Activated naive CD8-positive, alpha-beta T cell treated with anti-CD3 and anti-CD28 coated beads, Interleukin-2, amount 50 U/mL, for 24 hours (primary cell): ENCODE data around the gene KDELR3.

Experiments used
- ATAC-seq: fragments of 150-1000 bp; cut with Tn5 transposase; one replicate; pipeline ENCODE4 v1.10.0; 2021
- DNase-seq: peaks from one replicate; pipeline ENCODE4 v3.0.0; 2021
- H3K27ac Mint-ChIP-seq: one replicate; pipeline ENCODE4 v1.8.0; 2021; ENCODE audit warnings: mild to moderate bottlenecking, mixed read lengths
- H3K27me3 Mint-ChIP-seq: one replicate; pipeline ENCODE4 v1.8.0; 2021; ENCODE audit warnings: mixed read lengths
- H3K36me3 Mint-ChIP-seq: one replicate; pipeline ENCODE4 v1.8.0; 2021; ENCODE audit warnings: low read depth, mixed read lengths
- H3K4me1 Mint-ChIP-seq: one replicate; pipeline ENCODE4 v1.8.0; 2021; ENCODE audit warnings: mixed read lengths
- H3K4me3 Mint-ChIP-seq: one replicate; pipeline ENCODE4 v1.8.0; 2021; ENCODE audit warnings: mild to moderate bottlenecking, moderate library complexity, mixed read lengths
- H3K9me3 Mint-ChIP-seq: one replicate; pipeline ENCODE4 v1.8.0; 2021; ENCODE audit warnings: mixed read lengths

Gene KDELR3

DNA sequence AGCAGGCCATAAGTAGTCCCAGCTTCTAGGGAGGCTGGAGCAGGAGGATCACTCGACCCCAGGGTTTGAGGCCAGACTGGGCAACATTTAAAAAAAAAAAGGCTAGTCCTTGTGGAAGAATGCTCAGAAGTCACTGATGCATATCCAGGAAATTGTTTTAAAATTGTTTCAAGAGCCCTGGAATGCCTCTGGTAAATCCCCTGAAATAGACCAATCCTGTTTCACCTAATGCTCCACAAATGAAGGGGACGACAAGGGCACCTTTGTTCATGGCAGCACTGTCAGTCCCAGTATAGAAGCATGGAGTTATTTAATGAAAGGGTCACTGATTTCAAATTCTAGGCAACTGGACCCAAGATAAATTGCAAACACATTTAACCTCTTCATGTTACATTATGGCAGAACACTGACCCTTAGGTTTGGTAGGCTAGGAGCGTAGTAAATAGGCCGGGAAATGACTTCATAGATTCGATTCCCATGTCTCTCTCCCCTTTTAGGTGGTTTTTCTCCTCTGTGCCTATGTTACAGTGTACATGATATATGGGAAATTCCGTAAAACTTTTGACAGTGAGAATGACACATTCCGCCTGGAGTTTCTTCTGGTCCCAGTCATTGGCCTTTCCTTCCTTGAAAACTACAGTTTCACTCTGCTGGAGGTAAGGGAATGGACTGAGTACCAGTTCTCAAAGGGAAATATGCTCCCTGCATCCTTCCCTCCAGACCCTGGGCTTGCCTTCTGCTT is 11.4 kb downstream of the KDELR3 start:
- Mint-ChIP-seq H3K4me1 (peaks cover 9% of the 10 kb centered on the region), H3K36me3 (peaks cover 34% of the 10 kb centered on the region), H3K4me3 (no peak overlapping the region), H3K27ac (no peak overlapping the region), H3K27me3 (no peaks in the 10 kb centered on the region), H3K9me3 (no peaks in the 10 kb centered on the region)
- no peak for ATAC-seq
- DNase-seq: no peak

DNA sequence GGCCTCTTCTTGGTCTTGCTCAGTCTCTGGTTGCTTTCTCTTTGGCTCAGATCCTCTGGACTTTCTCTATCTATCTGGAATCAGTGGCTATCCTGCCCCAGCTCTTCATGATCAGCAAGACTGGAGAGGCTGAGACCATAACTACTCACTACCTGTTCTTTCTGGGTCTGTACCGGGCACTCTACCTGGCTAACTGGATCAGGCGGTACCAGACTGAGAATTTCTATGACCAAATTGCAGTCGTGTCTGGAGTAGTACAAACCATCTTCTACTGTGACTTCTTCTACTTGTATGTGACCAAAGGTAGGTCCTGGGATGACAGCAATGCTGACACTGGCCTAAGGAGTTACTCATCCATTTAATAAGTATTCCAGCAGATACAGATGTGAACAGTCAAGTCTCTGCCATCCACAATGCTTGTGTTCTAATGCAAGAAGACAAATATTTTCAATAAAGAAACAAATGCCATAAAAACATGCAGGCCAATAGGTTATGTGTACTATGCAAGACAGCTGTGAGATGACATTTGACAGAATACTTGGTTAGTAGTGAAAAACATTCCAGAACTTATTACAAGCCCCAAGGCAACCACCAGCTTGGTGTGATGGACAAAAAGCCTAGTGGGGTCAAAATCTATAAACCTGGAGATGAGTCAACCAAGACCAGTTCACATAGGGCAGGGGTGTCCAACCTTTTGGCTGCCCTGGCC is 13.4 kb downstream of the KDELR3 start:
- ATAC-seq (no peak), DNase-seq (no peak)
- no peaks in the 10 kb centered on the region for H3K9me3 Mint-ChIP-seq
- no peak overlapping the region for H3K4me3 Mint-ChIP-seq
- H3K27ac Mint-ChIP-seq: peak overlapping the region; percentile 72
- H3K36me3 Mint-ChIP-seq: peaks cover 50% of the 10 kb centered on the region
- no peaks in the 10 kb centered on the region for H3K27me3 Mint-ChIP-seq
- H3K4me1 Mint-ChIP-seq: peaks cover 17% of the 10 kb centered on the region

DNA sequence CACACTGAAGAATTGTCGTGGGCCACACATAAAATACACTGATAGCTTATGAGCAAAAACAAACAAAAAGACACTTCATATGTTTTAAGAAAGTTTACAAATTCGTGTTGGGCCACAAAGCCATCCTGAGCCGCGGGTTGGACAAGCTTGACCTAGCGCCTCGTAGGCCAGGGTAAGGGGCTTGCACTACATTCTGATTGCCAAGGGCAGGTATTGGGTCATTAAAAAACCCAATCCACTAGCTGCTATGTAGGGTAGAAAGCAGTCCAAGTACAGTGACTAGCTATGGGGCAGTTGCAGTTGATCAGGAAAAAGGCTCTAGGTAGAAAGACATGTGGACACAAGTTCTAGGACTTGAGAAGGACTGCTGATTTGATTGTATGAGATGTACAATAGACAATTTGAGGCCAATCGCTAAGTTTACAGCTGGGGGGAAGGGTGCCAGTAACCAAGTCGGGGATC is 14.0 kb downstream of the KDELR3 start:
- peaks cover 22% of the 10 kb centered on the region for H3K4me1 Mint-ChIP-seq
- ATAC-seq (no peak), DNase-seq (no peak)
- H3K36me3 Mint-ChIP-seq: peaks cover 56% of the 10 kb centered on the region
- H3K27me3 Mint-ChIP-seq: no peaks in the 10 kb centered on the region
- peak overlapping the region; percentile 51 for H3K27ac Mint-ChIP-seq
- H3K9me3 Mint-ChIP-seq: no peaks in the 10 kb centered on the region
- no peak overlapping the region for H3K4me3 Mint-ChIP-seq

DNA sequence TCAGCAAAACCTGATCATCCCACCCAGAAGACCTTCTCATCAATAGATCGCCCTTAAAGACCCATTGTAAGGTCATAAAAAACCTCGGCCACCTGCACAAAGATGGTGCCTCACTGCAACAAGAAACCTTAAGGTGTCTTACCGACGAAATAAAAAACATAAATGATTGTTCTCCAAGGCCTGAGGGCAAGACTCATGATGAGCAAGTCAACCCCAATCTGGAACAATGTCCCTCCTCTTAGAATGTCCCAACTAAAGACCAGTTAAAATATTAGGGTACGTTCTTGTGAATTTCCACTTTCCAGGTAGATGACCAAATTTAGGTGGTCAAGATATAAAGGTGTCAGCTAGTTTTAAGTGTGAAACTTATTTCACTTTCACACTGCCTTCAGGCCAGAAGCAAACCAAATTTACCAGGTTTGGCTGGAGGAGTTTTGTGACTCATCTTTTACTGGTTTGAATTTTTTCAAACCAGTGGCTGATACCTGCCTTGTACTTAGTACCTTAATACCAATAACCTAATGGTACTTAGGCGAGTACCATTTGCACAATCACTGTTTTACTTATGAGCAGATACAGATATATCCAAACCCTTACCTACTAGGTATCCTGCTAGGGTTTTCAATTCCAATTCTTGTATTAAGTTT is 14.9 kb downstream of the KDELR3 start:
- Mint-ChIP-seq H3K27ac (no peak overlapping the region), H3K36me3 (peaks cover 63% of the 10 kb centered on the region), H3K27me3 (no peaks in the 10 kb centered on the region), H3K4me3 (no peak overlapping the region), H3K9me3 (no peaks in the 10 kb centered on the region), H3K4me1 (peaks cover 26% of the 10 kb centered on the region)
- ATAC-seq (no peak), DNase-seq (no peak)

DNA sequence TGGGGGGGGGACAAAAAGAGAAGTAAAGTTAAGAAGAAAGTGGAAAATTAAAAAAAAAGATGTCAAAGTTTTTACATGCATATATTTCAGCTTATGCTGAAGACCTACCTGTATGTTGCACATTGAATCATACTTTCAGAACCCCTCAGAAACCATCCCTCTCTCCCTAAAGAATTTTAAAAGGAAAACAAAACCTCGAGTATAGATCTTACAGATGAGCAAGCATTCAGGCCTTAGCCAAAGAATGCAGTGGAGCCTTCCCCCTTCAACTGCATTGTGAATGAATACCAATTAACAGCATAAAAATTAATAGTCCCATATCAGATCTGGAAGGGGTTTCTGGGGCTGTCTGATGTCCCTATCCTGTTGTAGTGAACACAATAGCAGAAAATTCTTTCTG is 16.3 kb downstream of the KDELR3 start:
- Mint-ChIP-seq H3K27ac (peak overlapping the region; percentile 40), H3K9me3 (no peaks in the 10 kb centered on the region), H3K4me3 (no peak overlapping the region), H3K27me3 (no peaks in the 10 kb centered on the region), H3K36me3 (peaks cover 76% of the 10 kb centered on the region), H3K4me1 (peaks cover 38% of the 10 kb centered on the region)
- no peak for ATAC-seq
- no peak for DNase-seq

DNA sequence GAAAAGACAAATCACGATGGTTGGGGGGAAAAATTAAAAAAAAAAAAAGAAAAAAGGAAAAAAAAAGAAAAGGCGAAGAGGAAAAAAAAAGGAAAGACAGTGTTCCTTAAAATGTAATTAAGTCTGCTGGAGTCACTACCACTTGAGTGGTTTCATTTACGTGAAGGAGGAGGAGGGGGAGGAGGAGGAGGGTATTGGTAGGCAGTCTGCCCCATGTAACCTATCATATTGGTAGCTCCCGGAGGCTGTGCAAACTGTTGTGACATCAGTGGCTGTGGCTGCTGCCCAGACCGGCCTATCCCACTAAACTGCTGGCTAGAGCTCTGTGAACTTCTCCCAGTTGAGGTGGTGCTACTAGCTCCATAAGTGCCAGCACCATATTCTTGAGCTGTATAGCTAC is 17.9 kb downstream of the KDELR3 start:
- H3K4me3 Mint-ChIP-seq: no peak overlapping the region
- H3K27me3 Mint-ChIP-seq: no peaks in the 10 kb centered on the region
- ATAC-seq (no peak), DNase-seq (no peak)
- H3K9me3 Mint-ChIP-seq: no peaks in the 10 kb centered on the region
- H3K4me1 Mint-ChIP-seq: peaks cover 53% of the 10 kb centered on the region
- H3K36me3 Mint-ChIP-seq: peaks cover 91% of the 10 kb centered on the region
- no peak overlapping the region for H3K27ac Mint-ChIP-seq

DNA sequence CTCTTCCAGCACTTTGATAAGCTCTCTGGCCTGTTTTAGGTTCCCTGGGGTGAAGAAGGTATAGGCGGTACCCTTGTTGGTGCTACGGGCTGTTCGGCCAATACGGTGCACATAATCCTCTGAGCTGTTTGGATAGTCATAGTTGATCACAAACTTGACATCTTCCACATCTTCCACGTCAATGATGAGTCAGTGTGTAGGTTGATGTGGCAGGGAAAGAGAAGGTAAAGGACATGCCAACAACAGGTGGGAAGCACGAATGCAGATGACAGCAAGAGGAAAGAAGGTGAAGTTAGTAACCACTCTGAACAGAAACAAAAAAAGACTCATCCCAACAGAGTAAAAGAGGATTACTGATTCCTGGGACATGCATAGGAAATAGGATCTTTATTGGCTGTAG is 20.1 kb downstream of the KDELR3 start:
- peaks cover 86% of the 10 kb centered on the region for H3K36me3 Mint-ChIP-seq
- no peaks in the 10 kb centered on the region for H3K27me3 Mint-ChIP-seq
- H3K27ac Mint-ChIP-seq: peak overlapping the region; percentile 46
- ATAC-seq (peak; percentile 65), DNase-seq (no peak)
- peaks cover 62% of the 10 kb centered on the region for H3K4me1 Mint-ChIP-seq
- H3K9me3 Mint-ChIP-seq: no peaks in the 10 kb centered on the region
- no peak overlapping the region for H3K4me3 Mint-ChIP-seq

DNA sequence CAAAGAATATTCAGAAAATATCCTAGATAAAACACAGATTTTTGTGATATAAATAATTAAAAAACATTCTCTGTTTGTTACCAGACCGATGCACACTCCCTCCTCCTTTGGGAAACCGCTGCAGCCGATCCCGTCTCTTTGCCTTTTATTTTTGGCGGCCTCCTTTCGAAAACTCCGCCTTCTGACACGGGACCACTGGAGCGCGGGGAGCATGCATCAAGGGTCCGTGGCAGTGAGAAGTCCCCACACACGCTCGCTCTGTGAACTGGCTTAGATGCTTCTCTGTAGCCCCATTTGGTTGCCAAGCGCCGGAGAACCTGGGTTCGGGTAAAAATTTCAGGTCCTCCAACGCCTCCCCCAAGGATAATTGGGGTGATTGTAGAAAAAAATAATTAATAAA is 21.2 kb downstream of the KDELR3 start:
- Mint-ChIP-seq H3K27ac (no peak overlapping the region), H3K9me3 (no peaks in the 10 kb centered on the region), H3K36me3 (peaks cover 86% of the 10 kb centered on the region), H3K4me3 (no peak overlapping the region), H3K27me3 (no peaks in the 10 kb centered on the region), H3K4me1 (peaks cover 70% of the 10 kb centered on the region)
- DNase-seq: no peak
- ATAC-seq: no peak

DNA sequence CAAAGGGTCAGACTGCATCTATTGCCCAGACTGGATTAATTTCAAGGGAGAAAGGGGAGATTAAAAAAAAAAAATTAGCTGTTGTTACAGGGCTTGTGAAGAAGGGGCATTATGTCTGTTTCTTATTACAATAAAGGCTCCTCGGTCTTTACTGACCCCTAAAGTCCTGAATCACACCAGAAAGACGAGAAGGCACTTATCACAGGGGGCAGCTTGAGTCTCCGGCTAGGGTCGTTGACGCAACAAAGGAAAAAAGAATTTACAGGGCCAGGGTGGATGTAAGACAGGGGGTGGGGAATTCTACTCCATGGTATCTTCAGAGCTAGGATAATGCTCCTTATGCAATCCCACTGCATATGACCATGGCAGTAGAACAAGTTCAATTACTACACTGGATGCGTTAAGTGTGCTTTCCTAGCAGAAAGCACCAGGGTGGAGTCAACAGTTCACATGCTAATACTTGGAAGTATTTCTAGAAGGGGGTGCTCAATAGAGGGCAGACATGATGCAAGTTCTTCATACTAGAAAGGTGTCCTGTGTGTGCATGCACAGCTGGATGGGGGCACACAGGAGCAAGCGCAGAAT is 21.8 kb downstream of the KDELR3 start:
- Mint-ChIP-seq H3K27ac (peak overlapping the region; percentile 83), H3K27me3 (no peaks in the 10 kb centered on the region), H3K36me3 (peaks cover 86% of the 10 kb centered on the region), H3K9me3 (no peaks in the 10 kb centered on the region), H3K4me3 (no peak overlapping the region), H3K4me1 (peaks cover 73% of the 10 kb centered on the region)
- no peak for DNase-seq
- no peak for ATAC-seq

DNA sequence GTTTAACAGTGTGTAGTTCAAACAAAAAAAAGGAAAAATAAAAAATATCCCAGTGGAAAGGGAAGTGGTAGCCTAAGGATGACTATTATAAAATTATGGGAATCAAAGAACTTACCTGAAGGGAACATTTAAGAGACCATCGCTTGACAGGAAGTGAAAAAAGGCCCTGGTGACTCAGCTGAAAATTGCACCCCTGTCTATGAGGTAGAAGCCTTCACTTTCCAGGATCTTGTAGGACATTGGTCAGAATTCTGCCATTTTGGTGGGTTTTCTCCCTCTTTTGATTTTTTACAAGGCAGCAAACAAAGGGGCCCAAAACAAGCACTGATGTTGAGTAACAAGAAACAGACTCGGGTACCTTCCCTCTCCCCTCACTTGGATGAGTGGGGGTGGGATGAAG is 22.6 kb downstream of the KDELR3 start:
- H3K4me3 Mint-ChIP-seq: no peak overlapping the region
- DNase-seq (no peak), ATAC-seq (no peak)
- H3K27ac Mint-ChIP-seq: peak overlapping the region; percentile 83
- no peaks in the 10 kb centered on the region for H3K27me3 Mint-ChIP-seq
- no peaks in the 10 kb centered on the region for H3K9me3 Mint-ChIP-seq
- H3K36me3 Mint-ChIP-seq: peaks cover 89% of the 10 kb centered on the region
- H3K4me1 Mint-ChIP-seq: peaks cover 73% of the 10 kb centered on the region

DNA sequence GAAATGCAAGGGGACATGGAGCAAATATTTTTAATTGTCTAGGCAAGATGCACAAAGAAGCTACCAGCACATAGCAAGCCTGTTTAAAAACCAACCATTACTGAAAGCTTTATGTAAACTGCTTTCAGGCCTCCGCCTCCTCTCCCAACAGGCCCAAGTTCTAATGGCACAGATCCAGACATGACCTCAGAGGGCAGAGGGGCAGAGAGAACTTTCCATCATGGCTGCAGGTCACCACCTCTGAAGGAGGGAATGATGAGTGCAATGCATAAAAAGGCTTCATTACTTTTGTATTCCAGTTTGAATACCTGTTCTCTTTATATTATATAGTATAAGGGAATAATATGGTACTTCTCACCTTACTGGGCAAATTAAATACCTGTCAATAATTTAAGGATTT is 23.0 kb downstream of the KDELR3 start:
- peak overlapping the region; percentile 83 for H3K27ac Mint-ChIP-seq

DNA sequence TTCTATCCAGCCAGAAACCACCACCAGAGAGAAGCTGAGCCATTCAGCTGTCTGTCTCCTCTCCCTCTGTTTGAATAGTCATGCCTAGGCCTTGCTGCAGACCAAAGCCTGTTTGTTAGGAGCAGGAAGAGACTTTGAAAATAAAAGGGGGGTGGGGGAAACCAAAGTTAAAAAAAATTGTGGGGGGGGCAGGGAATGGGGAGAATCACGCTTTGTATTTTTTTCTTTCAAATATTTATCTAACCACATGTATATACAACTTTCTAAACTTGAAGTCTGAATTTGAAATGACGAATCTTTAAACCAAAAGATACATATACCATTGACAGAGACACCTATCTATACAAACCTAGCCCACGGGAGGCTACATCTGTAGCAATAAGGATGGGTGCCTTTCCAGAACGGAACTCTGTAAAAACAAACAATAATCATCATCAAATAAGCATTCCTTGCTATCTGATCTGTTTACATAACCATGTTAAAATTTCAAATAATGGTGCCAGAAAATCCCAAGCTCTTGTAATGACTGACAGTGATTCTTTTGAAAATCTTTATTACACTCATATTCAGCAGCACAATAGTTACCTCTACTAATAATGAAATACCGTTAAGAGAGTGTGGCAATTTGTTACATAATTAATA is 23.9 kb downstream of the KDELR3 start:
- Mint-ChIP-seq H3K36me3 (peaks cover 88% of the 10 kb centered on the region), H3K4me1 (peaks cover 74% of the 10 kb centered on the region), H3K27me3 (no peaks in the 10 kb centered on the region), H3K9me3 (no peaks in the 10 kb centered on the region), H3K4me3 (no peak overlapping the region), H3K27ac (no peak overlapping the region)
- no peak for ATAC-seq
- no peak for DNase-seq

More for the DNA sequence above, 23.0 kb downstream of the KDELR3 start:
- Mint-ChIP-seq H3K4me1 (peaks cover 77% of the 10 kb centered on the region), H3K27me3 (no peaks in the 10 kb centered on the region), H3K36me3 (peaks cover 89% of the 10 kb centered on the region), H3K9me3 (no peaks in the 10 kb centered on the region), H3K4me3 (no peak overlapping the region)
- ATAC-seq (no peak), DNase-seq (no peak)

DNA sequence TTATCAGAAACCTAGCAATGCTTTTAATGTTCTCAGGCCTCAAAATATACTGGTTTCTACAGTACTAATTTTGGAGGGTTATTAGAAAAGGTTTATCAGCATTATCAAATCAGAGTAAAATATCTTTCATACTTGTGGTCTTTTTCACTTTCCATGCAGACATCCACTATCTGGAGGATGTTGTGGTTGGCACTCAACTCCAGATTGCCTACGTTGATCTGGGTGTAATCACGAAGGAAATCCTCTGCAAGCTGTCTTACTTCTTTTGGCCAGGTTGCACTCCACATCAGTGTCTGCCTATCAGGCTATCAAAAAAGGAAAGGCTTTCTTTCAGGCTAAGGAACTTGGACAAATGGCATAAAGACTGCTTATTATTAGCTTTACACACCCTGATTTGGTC is 26.6 kb downstream of the KDELR3 start:
- ATAC-seq: no peak
- H3K27me3 Mint-ChIP-seq: no peaks in the 10 kb centered on the region
- H3K4me1 Mint-ChIP-seq: peaks cover 74% of the 10 kb centered on the region
- H3K4me3 Mint-ChIP-seq: no peak overlapping the region
- H3K9me3 Mint-ChIP-seq: no peaks in the 10 kb centered on the region
- no peak overlapping the region for H3K27ac Mint-ChIP-seq
- H3K36me3 Mint-ChIP-seq: peaks cover 87% of the 10 kb centered on the region
- DNase-seq: no peak

DNA sequence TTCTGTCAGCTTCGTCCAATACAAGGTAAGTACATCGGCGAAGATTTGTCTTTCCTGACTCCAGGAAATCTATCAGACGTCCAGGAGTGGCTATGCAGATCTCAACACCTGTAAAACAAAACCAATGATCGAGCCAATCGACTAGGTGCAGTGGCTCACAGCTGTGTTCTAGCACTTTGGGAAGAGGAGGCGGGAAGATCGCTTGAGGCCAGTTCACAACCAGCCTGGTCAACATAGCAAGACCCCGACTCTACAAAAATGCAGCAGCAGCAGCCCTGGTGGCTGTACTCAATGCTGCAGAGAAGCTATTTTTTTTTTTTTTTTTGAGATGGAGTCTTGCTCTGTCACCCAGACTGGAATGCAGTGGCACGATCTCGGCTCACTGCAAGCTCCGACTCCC is 27.0 kb downstream of the KDELR3 start:
- H3K4me1 Mint-ChIP-seq: peaks cover 72% of the 10 kb centered on the region
- H3K36me3 Mint-ChIP-seq: peaks cover 86% of the 10 kb centered on the region
- ATAC-seq (no peak), DNase-seq (no peak)
- H3K27ac Mint-ChIP-seq: no peak overlapping the region
- H3K9me3 Mint-ChIP-seq: no peaks in the 10 kb centered on the region
- no peaks in the 10 kb centered on the region for H3K27me3 Mint-ChIP-seq
- H3K4me3 Mint-ChIP-seq: no peak overlapping the region
